ENCODE measurements around the gene ATP23.

ATP23 gene

DNA sequence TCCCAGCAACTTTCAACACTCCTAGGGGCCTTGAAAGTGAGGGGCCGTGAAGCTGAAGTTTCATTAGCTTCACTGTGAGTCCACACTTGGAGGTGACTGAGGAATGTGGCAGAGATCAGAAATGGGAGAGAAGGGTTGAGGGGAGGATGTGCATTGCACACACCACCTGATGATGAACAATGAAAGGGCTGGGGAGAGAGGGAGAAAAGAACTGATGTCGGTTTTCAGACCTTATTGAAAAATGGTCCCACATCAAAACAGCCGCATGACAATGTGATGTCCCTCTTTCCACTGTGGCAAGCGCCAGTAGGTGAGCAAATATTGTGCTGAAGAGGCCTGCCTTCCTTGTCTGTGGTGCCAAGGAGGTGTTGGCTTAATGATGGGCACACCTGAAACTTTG is 32.3 kb upstream of the ATP23 start:
- DNase-seq: no peak

DNA sequence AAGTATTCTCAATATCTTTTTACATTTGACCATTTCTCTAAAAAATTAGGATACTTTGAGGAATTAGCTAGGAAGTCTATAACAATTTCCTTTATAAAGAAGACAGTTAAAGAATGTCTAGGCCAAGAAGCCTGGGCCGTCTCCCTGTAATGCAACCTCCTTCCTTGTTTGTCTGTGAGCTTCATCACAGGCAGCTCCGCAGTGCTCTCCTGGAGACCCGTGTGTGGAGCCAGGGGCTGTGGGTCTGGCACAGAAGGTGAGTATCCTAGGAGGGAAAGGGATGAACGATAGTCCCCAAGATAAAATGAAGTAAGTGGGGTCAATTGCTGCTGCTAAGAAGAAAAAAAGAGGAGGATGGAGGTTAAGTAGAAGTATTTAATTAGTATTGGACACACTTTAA is 31.8 kb upstream of the ATP23 start:
- no peak for DNase-seq

DNA sequence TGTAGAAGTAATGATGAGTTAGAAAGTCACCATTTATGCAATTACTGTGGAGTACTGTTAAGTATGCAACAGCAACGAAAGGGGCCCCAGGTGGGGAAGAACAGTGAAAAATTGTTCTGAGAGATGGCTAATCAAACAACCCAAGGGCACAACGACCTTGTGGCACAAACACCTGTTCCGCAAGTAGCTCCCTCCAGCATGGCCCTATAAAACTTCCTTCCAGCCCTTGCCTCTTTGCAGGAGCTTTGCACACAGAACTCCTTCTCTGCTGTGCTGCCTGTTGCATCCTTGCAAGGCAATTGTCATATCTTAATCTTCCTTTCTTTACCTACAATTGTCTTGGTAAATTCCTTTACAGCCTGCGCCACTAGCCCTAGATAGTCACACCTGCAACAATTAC is 23.2 kb upstream of the ATP23 start:
- DNase-seq: no peak

DNA sequence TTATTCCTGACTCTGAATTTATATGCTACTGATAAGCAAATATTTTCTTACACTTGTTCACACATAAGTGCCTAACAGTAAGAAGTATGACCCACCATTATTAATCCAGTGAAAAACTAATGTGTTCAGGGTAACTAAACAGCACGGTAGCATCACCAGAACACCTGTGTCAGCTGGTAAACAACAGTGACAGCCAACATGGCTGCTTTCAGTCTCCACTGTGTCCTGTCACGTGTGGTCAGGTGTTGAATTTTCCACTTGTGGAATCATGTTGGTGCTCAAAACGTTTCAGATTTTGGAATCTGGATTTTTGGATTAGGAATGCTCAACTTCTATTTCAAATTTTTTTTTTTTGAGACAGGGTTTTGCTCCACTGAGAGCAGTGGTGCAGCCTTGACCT is 14.3 kb upstream of the ATP23 start:
- no peak for DNase-seq

DNA sequence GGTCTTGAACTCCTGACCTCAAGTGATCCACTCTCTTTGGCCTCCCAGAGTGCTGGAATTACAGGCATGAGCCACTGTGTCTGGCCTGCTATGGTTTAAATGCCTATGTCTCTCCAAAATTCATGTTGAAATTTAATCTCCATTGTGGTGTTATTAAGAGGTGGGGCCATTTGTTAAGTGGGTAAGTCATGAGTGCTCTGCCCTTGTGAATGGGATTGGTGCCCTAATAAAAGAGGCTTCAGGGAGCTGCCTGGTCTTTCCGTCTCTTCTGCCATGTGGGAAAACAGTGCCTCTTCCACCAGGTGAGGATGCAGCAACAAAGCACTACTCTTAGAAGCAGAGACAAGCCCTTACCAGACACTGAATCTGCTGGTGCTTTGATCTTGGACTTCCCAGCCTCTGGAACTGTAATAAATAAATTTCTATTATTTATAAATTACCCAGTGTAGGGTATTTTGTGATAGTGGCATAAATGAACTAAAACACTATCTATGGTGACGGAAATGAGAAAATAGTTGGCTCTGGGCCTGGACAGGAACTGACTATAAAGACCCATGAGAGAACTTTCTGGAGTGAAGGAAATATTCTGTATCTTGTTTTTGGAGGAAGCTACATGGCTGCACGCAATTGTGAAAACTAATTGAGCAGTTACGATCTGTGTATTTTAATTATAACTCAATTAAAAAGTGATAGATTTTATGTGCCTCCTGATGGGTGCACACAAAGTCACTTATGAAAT is 12.1 kb upstream of the ATP23 start:
- no peak for DNase-seq

- no peak for DNase-seq
Measured at GRCh38 chr12:57934819-57935218, 6.5 kb upstream of the ATP23 start.

DNA sequence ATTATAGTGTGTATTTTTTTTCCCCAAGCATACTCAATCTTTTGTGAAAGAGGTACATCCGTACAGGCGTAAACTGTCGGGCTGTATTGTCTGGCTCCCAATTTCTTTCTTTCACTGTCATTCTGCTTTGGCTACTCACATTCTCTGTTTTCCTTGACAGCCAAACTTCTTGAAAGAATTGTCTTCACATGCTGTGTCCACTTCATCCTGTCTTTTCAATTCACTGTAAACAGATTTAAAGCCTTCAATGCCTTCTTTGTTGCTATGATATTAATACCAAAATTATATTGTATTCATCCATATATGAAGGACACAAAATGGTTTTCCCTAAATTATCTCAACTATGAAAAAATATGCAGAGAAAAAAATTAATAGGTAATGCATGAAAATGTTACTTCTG is 6.0 kb upstream of the ATP23 start:
- no peak for DNase-seq

- peak; percentile 74 to 98 (median 91) for DNase-seq
Measured at GRCh38 chr12:57935839-57936512, 5.4 kb upstream of the ATP23 start.

- no peak for DNase-seq
Measured at GRCh38 chr12:57936513-57936883, 4.9 kb upstream of the ATP23 start.

- DNase-seq: no peak
Measured at GRCh38 chr12:57939291-57939690, 2.1 kb upstream of the ATP23 start.

DNA sequence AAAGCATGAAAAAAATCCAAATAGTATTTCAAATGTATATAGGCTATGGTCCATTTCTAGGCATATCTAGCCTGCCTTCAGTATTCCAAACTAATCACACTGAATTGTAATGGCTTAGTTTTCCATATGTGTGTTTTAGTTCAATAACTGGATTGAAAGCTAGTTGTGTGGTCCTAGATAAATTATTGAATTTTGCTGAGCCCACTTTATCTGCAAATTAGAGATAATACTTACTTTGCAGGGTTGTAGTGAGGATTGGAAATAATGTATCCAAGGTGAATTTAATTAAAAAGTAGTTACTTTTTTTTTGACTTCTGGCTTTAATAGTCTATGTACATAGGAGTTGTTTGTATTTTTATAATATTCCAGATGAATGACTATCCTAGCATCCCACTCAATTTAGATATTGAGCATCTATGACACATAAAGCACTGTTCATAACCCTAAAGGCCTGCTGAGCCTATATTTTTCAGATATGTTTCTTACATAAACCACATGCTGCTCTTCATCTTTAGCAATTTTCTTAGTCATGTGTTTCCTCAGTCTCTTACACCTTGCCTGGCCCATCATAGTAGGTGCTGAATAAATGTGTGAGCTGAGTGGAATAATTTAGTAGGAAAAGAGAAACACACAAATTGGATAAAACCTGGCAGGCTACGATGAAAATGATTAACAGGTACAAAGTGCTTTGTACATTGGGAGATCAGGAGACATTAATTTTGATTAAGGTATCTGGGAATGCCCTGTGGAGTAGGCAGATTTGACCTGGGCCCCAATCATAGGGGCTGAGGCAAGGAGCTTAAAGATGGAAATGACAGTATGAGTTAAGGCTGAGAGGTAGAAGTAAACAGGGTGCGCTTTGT is 1.1 kb upstream of the ATP23 start:
- peak in 1 of 5 experiments; percentile 41 for DNase-seq

DNA sequence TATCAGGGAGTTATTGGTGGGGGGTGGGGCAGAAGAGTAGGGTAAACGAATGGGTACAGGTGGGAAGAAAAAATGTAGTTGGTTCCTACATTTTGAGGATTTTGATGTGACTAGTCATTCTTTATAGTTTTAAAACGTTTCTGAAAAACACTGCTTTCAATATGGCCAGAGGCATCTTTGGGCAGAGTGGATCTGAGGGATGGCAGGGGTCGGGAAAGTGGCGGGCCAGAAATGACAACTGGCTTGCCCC is 527 bp upstream of the ATP23 start:
- DNase-seq: no peak

DNA sequence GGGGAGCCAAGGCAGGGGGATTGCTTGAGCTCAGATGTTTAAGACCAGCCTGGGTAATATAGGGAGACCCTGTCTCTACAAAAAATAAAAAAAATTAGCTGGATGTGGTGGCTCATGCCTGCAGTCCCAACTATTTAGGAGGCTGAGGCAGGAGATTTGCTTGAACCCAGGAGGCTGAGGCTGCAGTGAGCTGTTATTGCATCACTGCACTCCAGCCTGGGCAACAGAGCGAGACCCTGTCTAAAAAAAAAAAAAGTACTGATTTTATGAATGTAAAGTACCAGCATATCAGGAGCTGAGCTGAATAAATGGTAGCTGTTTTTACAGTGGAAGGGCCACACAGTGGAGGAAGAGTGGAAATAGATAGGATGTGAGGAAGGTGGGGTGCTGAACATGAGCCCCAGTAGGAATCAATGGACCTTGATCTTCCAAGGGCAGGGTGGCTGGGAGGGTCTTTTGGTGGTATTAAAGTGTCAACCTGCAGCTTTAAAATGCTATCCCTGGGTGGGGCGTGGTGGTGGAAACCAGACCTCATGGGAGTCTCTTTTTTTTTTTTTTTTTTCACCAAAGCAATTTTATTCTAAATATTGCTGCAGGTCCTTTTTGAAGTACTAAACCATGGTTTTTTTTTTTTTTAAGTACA is 2.2 kb downstream of the ATP23 start:
- no peak for DNase-seq

GRCh38 chr12:57944313-57945023 is 3.1 kb downstream of the ATP23 start:
- no peak for DNase-seq

DNA sequence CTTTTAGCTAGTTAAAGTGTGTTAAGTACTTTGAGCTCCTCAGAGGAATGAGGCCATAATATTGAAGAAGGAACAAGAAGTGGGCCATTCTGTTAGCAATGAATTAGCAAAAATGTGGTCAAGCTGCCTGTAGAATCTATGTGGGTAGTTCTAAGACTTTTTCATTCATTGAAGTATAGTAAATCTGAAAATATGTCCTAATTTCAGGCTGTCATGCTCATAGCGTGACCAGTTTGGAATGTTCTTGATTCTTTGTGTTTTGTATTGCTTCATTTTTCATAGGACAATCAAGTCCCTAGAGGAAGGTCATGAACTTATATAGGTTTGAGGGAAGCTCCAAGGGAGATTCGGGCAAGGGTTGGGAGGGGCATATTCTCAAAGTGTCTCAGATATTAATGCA is 11.4 kb downstream of the ATP23 start:
- no peak for DNase-seq

- DNase-seq: no peak
Measured at GRCh38 chr12:57954768-57955167, 13.4 kb downstream of the ATP23 start.

DNA sequence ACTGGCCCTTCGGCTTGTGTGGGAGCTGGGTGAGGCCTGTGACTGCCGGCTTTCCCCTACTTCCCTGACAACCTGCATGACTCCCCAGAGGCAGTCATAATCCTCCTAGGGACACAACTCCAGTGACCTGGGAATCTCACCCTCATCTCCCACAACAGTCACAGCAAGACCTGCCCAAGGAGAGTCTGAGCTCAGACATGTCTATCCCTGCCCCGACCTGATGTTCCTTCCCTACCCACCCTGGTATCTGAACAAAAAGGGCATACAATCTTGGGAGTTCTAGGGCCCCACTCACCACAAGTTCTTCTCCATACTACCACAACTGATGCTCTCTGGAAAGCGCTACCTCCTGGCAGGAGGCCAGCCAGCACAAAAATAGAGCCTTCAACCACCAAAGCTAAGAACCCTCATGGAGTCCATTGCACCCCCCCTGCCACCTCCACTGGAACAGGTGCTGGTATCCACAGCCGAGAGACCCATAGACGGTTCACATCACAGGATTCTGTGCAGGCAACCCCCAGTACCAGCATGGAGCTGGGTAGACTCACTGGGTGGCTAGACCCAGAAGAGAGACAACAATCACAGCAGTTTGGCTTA is 16.8 kb downstream of the ATP23 start:
- DNase-seq: no peak

- no peak for DNase-seq
Measured at GRCh38 chr12:57964421-57964820, 23.1 kb downstream of the ATP23 start.

GRCh38 chr12:57965766-57966165 is 24.4 kb downstream of the ATP23 start:
- no peak for DNase-seq

- DNase-seq: no peak
Measured at GRCh38 chr12:57966536-57966935, 25.2 kb downstream of the ATP23 start.

GRCh38 chr12:57983146-57983857 is 41.9 kb downstream of the ATP23 start:
- peak in 1 of 5 experiments; percentile 21 for DNase-seq

All from T-helper 2 cell (primary cell).